OCI-LY3 (cell line): Measurements from ENCODE around the gene PSMD5.

ENCODE experiments used
- H2AFZ ChIP-seq: fragments of 200-600, 300-600 bp; shearing (Covaris generic); 2 replicates; pipeline ENCODE4 v1.6.0; 2014; ENCODE audit warnings: antibody characterized with exemption, low read depth, low read length
- H3K27ac ChIP-seq: fragments of 200-600, 300-600 bp; sonication (generic); 2 replicates; pipeline ENCODE4 v1.5.1; 2014; ENCODE audit warnings: mild to moderate bottlenecking, low read length, moderate library complexity, mixed read lengths
- H3K27me3 ChIP-seq: fragments of 200-600, 300-600 bp; sonication (generic); 2 replicates; pipeline ENCODE4 v1.6.1; 2014; ENCODE audit warnings: low read depth, low read length, mixed read lengths
- H3K36me3 ChIP-seq: fragments of 200-600, 300-600 bp; sonication (generic); replicated peaks from 2 replicates; pipeline ENCODE3; 2014; ENCODE audit warnings: low read depth, low read length, mixed read lengths
- H3K4me1 ChIP-seq: fragments of 300-600, 200-600 bp; sonication (generic); 2 replicates; pipeline ENCODE4 v1.6.1; 2014; ENCODE audit warnings: low read length, mixed read lengths
- H3K4me2 ChIP-seq: fragments of 200-600, 300-600 bp; sonication (generic); 2 replicates; pipeline ENCODE4 v1.6.1; 2014; ENCODE audit warnings: low read length, mixed read lengths
- H3K4me3 ChIP-seq: fragments of 300-600, 200-600 bp; sonication (generic); 2 replicates; pipeline ENCODE4 v1.5.1; 2014; ENCODE audit warnings: antibody characterized with exemption, mild to moderate bottlenecking, low read length, moderate library complexity
- H3K79me2 ChIP-seq: fragments of 300-600, 200-600 bp; shearing (Covaris generic); 2 replicates; pipeline ENCODE4 v1.6.1; 2014; ENCODE audit warnings: mild to moderate bottlenecking, low read length, mixed read lengths
- H3K9ac ChIP-seq: fragments of 300-600, 200-600 bp; shearing (Covaris generic); 2 replicates; pipeline ENCODE4 v1.6.0; 2014; ENCODE audit warnings: mild to moderate bottlenecking, low read length, moderate library complexity
- H3K9me3 ChIP-seq: fragments of 200-600, 300-600 bp; shearing (Covaris generic); 2 replicates; pipeline ENCODE4 v1.6.1; 2014; ENCODE audit warnings: low read length, mixed read lengths; ENCODE audit not compliant: insufficient read depth
- H4K20me1 ChIP-seq: fragments of 200-600, 300-600 bp; sonication (generic); 2 replicates; pipeline ENCODE4 v1.6.1; 2016; ENCODE audit warnings: low read length, mixed read lengths; ENCODE audit not compliant: insufficient read depth
- CTCF ChIP-seq: fragments of 200-600, 300-600 bp; sonication (generic); IDR thresholded peaks from 2 replicates; pipeline ENCODE4 v1.5.1; 2014; ENCODE audit warnings: antibody characterized with exemption, low read length, low read depth
- EZH2phosphoT487 ChIP-seq: fragments of 200-600 bp; shearing (Covaris generic); IDR thresholded peaks from 2 replicates; pipeline ENCODE4 v1.6.1; 2018; ENCODE audit warnings: antibody characterized with exemption, mixed run types, low read depth

The PSMD5 gene

DNA sequence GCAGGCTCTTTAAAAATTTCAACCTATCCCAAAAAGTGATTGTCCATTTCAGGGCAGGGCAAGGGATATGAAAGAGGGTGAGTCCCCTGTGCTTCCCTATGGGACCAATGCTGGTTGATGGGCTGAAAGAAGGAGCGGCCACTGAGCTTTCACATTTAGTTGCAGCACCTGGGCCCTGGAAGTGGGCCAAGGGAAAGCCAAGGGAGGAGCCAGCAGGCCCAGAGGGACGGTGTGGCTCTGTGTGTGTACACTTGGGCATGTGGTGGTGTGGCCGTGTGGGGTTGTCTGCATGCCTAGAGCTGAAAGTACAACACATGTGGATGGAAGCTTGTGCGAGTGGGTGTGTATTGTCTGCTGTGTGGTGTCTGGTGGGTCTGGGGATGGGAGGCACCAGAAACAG, 14.0 kb upstream of the PSMD5 start:
- Histone ChIP-seq H3K4me2 (no peak overlapping the region), H3K9me3 (no peaks in the 10 kb centered on the region), H3K79me2 (no peaks in the 10 kb centered on the region), H2AFZ (no peak overlapping the region), H3K4me3 (no peak overlapping the region), H3K27ac (no peak overlapping the region), H3K4me1 (no peaks in the 10 kb centered on the region), H4K20me1 (no peaks in the 10 kb centered on the region), H3K9ac (no peak overlapping the region), H3K36me3 (peaks cover 66% of the 10 kb centered on the region), H3K27me3 (no peaks in the 10 kb centered on the region)
- TF ChIP-seq EZH2phosphoT487: no peak
- no peak for TF ChIP-seq CTCF

DNA sequence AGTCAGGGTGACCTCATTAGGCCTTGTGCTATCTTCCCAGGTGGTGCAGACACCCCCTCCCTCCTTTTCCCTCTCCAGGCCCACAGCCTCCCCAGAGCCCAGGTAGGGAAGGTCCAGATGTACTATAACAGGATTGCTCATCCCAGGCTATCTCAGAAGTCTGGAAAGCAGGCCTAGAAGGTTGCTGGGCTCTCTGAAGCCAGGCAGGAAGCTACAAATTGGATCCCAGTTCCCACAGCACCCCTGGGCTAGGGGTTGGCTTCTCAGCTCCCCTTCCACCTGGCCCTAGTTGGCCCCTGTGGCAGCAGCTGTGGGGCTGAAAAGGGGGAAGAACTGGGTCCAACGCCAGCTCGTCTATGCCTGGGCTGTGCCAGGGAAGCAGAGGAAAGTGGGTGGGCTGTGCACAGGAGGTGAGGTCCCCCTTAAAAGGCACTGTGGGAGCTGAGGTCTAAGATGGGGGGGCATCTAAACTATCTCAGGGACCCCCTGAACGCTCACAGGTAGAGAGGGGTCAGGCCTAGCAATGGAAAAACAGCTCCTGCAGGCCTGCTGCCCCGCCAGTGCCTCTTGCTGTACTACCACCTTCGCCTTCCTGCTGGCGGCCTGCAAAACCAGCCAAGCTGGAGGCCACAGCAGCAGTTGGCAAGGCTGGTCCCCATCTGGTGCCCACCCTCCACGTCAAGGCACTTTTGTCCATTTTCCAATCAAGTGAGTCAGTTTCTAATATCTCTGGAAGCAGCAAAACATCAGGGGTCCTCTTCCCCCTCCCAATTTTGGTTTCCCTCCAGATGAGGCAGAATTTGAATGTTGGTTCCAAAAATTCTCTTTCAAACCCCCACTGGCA, 13.3 kb upstream of the PSMD5 start:
- H3K36me3 ChIP-seq: peaks cover 68% of the 10 kb centered on the region
- no peak overlapping the region for H3K9ac ChIP-seq

DNA sequence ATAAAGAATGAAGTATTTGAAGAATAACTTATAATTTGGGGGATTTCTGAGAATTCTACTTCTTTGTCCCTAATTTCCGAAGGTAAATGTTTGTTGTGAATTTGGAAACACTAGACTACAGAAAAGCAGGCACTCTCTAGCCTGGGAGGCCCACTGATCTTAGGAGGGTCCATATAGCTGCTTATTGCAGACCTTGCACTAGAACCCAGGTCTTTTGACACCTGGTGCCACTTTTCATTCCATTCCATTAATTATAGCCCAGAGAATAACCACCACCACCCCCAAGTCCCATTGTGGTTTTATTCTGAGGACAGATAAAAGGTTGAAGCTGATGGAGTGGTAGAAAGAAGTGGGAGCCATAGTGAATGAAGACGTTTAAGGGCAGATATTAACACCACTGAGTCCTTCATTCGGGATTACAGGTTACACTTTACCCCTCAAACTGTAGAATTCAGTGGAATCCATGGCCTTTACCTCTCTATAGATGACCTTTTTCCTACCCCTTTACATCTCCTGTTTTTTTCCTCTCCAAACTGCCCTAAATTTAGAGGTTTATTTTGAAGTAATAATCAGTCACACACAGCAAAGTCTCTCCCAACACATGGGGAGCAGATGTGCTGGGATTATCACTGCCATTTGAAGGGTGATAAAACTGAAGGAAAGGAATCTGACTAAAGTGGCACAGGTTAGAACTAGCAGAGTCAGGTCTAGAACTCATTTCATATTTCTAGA, 12.0 kb upstream of the PSMD5 start:
- H3K36me3 ChIP-seq: peaks cover 62% of the 10 kb centered on the region
- no peak overlapping the region for H3K27ac ChIP-seq
- no peak overlapping the region for H2AFZ ChIP-seq
- no peak overlapping the region for H3K4me3 ChIP-seq
- H3K4me1 ChIP-seq: no peaks in the 10 kb centered on the region
- no peak overlapping the region for H3K4me2 ChIP-seq
- H4K20me1 ChIP-seq: no peaks in the 10 kb centered on the region
- no peaks in the 10 kb centered on the region for H3K27me3 ChIP-seq
- no peaks in the 10 kb centered on the region for H3K79me2 ChIP-seq
- no peaks in the 10 kb centered on the region for H3K9me3 ChIP-seq
- H3K9ac ChIP-seq: no peak overlapping the region
- TF ChIP-seq EZH2phosphoT487 (no peak), CTCF (no peak)

More for the DNA sequence above, 13.3 kb upstream of the PSMD5 start:
- Histone ChIP-seq H3K27me3 (no peaks in the 10 kb centered on the region), H3K4me2 (no peak overlapping the region), H3K4me3 (no peak overlapping the region), H2AFZ (no peak overlapping the region), H3K9me3 (no peaks in the 10 kb centered on the region), H3K27ac (no peak overlapping the region), H3K79me2 (no peaks in the 10 kb centered on the region), H3K4me1 (no peaks in the 10 kb centered on the region), H4K20me1 (no peaks in the 10 kb centered on the region)
- TF ChIP-seq CTCF: no peak
- no peak for TF ChIP-seq EZH2phosphoT487

DNA sequence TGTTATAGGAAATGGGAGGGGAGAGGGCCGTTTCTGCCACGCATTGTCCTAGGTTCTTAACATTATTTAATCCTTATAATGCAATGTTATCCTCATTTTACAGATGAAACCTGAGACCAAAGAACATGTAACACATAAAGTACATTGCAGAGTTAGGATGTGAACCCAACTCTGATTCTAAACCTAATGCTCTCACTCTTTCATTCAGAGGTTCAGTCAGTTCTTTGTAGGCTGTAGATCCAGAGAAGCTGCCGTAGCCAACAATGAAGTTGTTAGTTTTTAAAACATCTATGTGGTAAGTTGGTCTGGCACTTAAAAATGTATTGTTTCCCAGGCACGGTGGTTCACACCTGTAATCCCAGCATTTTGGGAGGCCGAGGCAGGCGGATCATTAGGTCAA, 10.5 kb upstream of the PSMD5 start:
- no peak overlapping the region for H3K4me3 ChIP-seq
- H3K4me2 ChIP-seq: no peak overlapping the region
- H3K9me3 ChIP-seq: no peaks in the 10 kb centered on the region
- H3K9ac ChIP-seq: no peak overlapping the region
- no peak overlapping the region for H3K27ac ChIP-seq
- no peaks in the 10 kb centered on the region for H3K27me3 ChIP-seq
- no peaks in the 10 kb centered on the region for H4K20me1 ChIP-seq
- peaks cover 67% of the 10 kb centered on the region for H3K36me3 ChIP-seq
- TF ChIP-seq EZH2phosphoT487 (no peak), CTCF (no peak)
- H3K79me2 ChIP-seq: no peaks in the 10 kb centered on the region
- H3K4me1 ChIP-seq: no peaks in the 10 kb centered on the region
- H2AFZ ChIP-seq: no peak overlapping the region
